ENCODE results near the gene IGSF21. TPM values are rescaled to one million over a fixed set of nuclear protein-coding genes. Genes with fewer than 3 reads are reported as not detected.

IGSF21 gene
- total RNA-seq: not detected in 2 replicates
- long read RNA-seq: 0 reads

DNA sequence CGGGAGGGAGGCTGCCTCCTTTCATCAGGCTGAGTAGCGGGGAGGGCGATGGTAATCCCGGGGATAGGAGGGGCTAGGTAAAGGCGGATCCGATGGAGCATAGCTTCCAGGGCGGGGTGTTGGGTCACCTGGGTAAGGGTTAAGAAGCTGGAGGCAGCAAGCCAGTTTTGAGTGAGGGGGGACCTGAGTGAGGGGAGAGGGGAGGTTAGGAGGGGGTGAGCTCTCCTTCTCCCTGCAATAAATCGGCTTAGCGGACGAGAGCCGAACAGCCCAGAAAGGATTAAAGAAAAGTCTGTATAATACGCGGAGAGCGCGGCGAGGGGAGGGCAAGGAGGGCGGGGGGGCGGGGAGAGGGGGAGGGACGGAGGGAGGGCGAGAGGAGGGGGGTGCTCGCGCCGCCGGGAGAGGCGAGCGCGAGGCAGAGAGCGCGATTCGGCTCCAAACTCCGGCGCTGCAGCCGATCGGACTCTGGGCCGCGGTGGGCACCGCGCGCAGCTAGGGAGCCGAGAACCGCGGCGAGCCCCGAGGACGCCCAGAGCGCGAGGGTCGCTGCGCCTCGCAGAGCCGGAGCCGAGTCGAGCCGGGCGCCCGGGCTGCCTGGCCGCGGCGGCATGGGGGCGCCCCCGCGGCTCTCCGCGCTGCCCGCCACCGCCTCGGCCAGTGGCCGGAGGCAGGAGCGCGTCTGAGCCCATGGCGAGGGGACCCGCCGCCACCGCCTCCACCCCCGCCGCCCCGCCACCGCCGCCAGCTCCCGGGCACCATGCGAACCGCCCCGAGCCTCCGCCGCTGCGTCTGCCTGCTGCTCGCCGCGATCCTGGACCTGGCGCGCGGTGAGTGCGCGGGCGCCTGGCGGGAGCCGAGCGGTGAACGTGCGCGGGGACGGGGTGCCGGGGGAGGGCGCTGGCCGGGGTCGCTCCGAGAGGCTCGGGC, at the start of gene IGSF21:
Gene IGSF21 (plus strand): TSS at position 430 of the 930 bp plus-strand sequence. CDS start 331 bp downstream, at position 761.
- H3K36me3 Mint-ChIP-seq (ENCODE audit: insufficient read depth): no peaks in the 10 kb centered on the region
- no peak for TF ChIP-seq CTCF (IDR thresholded peaks at IDR 0.05; ENCODE audit: unreplicated experiment)
- peaks cover 8% of the 10 kb centered on the region for H3K4me1 Mint-ChIP-seq (ENCODE audit: low read depth)
- H3K9me3 Mint-ChIP-seq (ENCODE audit: low read depth): no peaks in the 10 kb centered on the region
- peaks cover 81% of the 10 kb centered on the region for H3K27me3 Mint-ChIP-seq
- H3K4me3 Mint-ChIP-seq (ENCODE audit: low read depth): peak within 1 kb of the TSS; percentile 52
- DNase-seq (ENCODE audit: low spot score, unreplicated experiment): no peak
- no peak within 1 kb of the TSS for H3K27ac Mint-ChIP-seq

GRCh38 chr1:18058206-18058921, 49.2 kb upstream of the IGSF21 start:
- Mint-ChIP-seq H3K4me1 (ENCODE audit: low read depth) (no peaks in the 10 kb centered on the region), H3K4me3 (ENCODE audit: low read depth) (no peak overlapping the region), H3K27ac (no peak overlapping the region), H3K36me3 (ENCODE audit: insufficient read depth) (no peaks in the 10 kb centered on the region), H3K9me3 (ENCODE audit: low read depth) (no peaks in the 10 kb centered on the region), H3K27me3 (peaks cover 46% of the 10 kb centered on the region)
- DNase-seq (ENCODE audit: low spot score, unreplicated experiment): no peak
- TF ChIP-seq CTCF (IDR thresholded peaks at IDR 0.05; ENCODE audit: unreplicated experiment): no peak

- Mint-ChIP-seq H3K27me3 (peaks cover 49% of the 10 kb centered on the region), H3K9me3 (ENCODE audit: low read depth) (no peaks in the 10 kb centered on the region), H3K4me3 (ENCODE audit: low read depth) (no peak overlapping the region), H3K27ac (no peak overlapping the region), H3K4me1 (ENCODE audit: low read depth) (no peaks in the 10 kb centered on the region), H3K36me3 (ENCODE audit: insufficient read depth) (no peaks in the 10 kb centered on the region)
- TF ChIP-seq CTCF (IDR thresholded peaks at IDR 0.05; ENCODE audit: unreplicated experiment): no peak
- no peak for DNase-seq (ENCODE audit: low spot score, unreplicated experiment)
Measured at GRCh38 chr1:18058981-18059605, 48.5 kb upstream of the IGSF21 start.

GRCh38 chr1:18060366-18060765, 47.2 kb upstream of the IGSF21 start:
- Mint-ChIP-seq H3K27me3 (peaks cover 52% of the 10 kb centered on the region), H3K4me1 (ENCODE audit: low read depth) (no peaks in the 10 kb centered on the region), H3K36me3 (ENCODE audit: insufficient read depth) (no peaks in the 10 kb centered on the region), H3K4me3 (ENCODE audit: low read depth) (no peak overlapping the region), H3K27ac (no peak overlapping the region), H3K9me3 (ENCODE audit: low read depth) (no peaks in the 10 kb centered on the region)
- no peak for DNase-seq (ENCODE audit: low spot score, unreplicated experiment)
- no peak for TF ChIP-seq CTCF (IDR thresholded peaks at IDR 0.05; ENCODE audit: unreplicated experiment)

- peak; percentile 16 for DNase-seq (ENCODE audit: low spot score, unreplicated experiment)
- H3K4me1 Mint-ChIP-seq (ENCODE audit: low read depth): no peaks in the 10 kb centered on the region
- H3K36me3 Mint-ChIP-seq (ENCODE audit: insufficient read depth): no peaks in the 10 kb centered on the region
- TF ChIP-seq CTCF (IDR thresholded peaks at IDR 0.05; ENCODE audit: unreplicated experiment): no peak
- H3K4me3 Mint-ChIP-seq (ENCODE audit: low read depth): no peak overlapping the region
- H3K27me3 Mint-ChIP-seq: peaks cover 64% of the 10 kb centered on the region
- no peak overlapping the region for H3K27ac Mint-ChIP-seq
- no peaks in the 10 kb centered on the region for H3K9me3 Mint-ChIP-seq (ENCODE audit: low read depth)
Measured at GRCh38 chr1:18062185-18062584, 45.4 kb upstream of the IGSF21 start.
